ENCODE data around the gene PADI3.

Gene PADI3

DNA sequence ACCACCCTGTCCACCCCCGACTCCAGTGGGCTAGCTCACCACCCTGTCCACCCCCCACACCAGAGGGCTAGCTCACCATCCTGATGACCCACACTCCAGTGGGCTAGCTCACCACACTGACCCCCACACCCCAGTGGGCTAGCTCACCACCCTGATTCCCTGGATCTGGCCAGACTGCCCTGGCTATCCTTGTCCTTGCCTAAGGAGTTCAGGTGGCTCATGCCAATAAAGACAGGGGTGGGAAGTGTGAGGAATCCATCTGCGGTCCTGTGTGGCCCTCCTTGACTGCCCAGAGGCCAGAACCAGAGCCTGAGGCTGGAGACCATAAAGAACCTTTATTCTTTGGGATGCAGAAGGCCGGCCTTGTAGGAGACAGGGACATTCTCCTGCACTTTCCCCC lies 40.4 kb upstream of the PADI3 start:
- TF ChIP-seq, protein P1, sequence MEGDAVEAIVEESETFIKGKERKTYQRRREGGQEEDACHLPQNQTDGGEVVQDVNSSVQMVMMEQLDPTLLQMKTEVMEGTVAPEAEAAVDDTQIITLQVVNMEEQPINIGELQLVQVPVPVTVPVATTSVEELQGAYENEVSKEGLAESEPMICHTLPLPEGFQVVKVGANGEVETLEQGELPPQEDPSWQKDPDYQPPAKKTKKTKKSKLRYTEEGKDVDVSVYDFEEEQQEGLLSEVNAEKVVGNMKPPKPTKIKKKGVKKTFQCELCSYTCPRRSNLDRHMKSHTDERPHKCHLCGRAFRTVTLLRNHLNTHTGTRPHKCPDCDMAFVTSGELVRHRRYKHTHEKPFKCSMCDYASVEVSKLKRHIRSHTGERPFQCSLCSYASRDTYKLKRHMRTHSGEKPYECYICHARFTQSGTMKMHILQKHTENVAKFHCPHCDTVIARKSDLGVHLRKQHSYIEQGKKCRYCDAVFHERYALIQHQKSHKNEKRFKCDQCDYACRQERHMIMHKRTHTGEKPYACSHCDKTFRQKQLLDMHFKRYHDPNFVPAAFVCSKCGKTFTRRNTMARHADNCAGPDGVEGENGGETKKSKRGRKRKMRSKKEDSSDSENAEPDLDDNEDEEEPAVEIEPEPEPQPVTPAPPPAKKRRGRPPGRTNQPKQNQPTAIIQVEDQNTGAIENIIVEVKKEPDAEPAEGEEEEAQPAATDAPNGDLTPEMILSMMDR (IDR thresholded peaks at IDR 0.05; ENCODE audit: insufficient read depth, low read depth, low read length, missing control alignments): no peak
- no peak for DNase-seq (ENCODE audit: low read depth)
- H3K4me3 ChIP-seq (ENCODE audit: low read depth, low read length): no peak overlapping the region

DNA sequence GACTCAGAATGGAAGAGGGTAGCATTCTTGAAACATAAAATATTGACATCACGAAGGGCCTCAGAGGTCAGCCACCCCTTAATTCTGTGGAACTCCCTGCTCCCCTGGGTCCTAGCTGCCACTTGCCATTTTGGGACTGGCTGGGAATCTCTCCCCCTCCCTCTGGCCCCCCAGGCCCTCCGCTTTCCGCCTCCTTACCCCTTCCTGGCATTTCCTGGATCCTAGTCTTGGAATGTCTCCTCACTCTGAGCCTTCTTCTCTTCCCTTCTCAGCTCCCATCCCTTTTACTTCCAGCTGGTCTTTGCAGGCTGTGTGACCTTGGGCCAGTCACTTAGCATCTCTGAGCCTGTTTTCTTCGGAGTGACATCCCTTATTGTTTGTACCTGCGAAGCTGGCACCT lies 39.5 kb upstream of the PADI3 start:
- no peak overlapping the region for H3K4me3 ChIP-seq (ENCODE audit: low read depth, low read length)
- DNase-seq (ENCODE audit: low read depth): no peak
- TF ChIP-seq, protein P1 (IDR thresholded peaks at IDR 0.05; ENCODE audit: insufficient read depth, low read depth, low read length, missing control alignments): no peak

DNA sequence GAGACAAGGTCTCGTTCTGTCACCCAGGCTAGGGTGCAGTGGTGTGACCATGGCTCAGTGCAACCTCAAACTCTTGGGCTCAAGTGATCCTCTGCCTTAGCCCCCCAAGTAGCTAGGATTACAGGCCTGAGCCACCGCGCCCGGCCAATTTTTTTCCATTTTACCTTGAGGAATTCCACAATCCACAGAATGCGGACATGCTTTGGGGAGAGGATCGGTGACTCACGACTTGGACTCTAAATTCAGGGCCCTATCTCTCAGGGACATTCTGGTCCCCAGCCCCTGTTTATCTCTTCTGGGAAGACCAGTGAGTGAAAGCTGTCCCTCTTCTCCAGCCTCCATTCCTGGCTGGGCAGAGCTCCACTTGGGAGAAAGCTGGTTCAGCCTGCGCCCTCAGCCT lies 38.7 kb upstream of the PADI3 start:
- no peak overlapping the region for H3K4me3 ChIP-seq (ENCODE audit: low read depth, low read length)
- DNase-seq (ENCODE audit: low read depth): no peak
- TF ChIP-seq, protein P1 (IDR thresholded peaks at IDR 0.05; ENCODE audit: insufficient read depth, low read depth, low read length, missing control alignments): no peak

DNA sequence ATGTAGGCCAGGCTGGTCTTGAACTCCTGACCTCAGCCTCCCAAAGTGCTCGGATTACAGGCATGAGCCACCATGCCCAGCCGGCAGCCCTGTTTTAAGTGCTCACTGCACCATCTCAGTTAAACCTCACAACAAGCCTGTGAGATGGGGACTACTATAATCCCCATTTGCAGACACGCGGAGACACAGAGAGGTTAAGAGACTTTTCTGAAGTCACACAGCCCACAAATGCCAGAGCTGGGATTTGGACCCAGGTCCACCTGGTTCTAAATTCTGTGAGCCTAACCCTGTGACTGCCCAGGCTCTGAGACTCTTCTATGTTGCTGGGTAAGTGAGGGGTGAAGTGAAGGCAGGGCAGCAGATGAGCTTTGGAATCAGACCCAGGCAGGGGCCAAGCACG lies 37.5 kb upstream of the PADI3 start:
- TF ChIP-seq, protein P1 (IDR thresholded peaks at IDR 0.05; ENCODE audit: insufficient read depth, low read depth, low read length, missing control alignments): no peak
- no peak for DNase-seq (ENCODE audit: low read depth)
- no peak overlapping the region for H3K4me3 ChIP-seq (ENCODE audit: low read depth, low read length)

DNA sequence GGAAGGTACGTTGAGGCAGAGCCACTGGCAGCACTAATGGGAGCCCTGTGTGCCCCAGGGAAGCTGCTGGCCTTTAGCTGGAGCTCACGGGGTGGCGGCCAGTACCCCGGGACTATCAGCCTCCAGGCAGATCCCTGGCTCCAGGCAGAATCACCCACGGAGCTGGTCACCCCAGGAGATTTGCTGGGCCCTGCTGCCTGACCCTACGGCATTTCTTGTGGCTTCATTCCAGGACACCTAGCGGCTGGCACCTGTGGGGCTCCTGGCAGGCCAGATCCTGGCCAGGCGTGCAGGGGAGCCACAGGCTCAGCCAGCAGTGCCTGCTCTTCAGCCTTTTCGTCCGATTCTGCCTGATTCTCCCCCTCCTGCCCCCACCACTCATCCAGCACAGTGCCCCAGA lies 36.9 kb upstream of the PADI3 start:
- no peak overlapping the region for H3K4me3 ChIP-seq (ENCODE audit: low read depth, low read length)
- TF ChIP-seq, protein P1 (IDR thresholded peaks at IDR 0.05; ENCODE audit: insufficient read depth, low read depth, low read length, missing control alignments): no peak
- no peak for DNase-seq (ENCODE audit: low read depth)

DNA sequence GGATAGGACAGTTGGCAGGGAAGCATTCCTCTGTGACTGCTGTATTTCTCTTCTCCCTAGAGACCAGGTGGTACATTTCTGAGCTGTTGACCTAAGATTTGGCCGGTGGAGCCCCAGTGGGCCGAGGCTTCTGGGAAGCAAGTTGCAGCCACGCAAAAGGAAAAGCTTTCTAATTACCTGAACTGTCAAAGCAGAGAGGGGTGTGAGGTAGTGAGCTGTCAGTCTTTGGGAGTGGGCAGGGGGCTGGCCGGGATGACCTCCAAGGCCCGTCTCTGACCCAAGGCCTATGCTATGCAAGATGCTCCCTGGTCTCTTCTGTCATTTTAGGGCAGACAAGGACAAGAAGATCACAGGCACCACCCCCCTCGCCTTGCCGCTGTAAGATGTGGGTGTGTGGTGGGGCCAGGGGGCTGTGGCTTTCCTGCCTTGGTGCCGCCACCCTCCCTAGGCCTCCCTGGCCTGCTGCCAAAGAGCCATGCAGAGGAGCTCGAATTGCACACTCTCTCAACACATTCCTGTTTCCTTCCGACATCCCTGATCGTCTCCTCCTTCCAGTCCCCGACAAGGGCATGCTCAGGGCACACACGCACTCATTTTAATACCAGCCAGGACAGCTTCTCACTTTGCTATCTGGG lies 36.3 kb upstream of the PADI3 start:
- no peak for DNase-seq (ENCODE audit: low read depth)
- TF ChIP-seq, protein P1 (IDR thresholded peaks at IDR 0.05; ENCODE audit: insufficient read depth, low read depth, low read length, missing control alignments): no peak
- H3K4me3 ChIP-seq (ENCODE audit: low read depth, low read length): no peak overlapping the region

DNA sequence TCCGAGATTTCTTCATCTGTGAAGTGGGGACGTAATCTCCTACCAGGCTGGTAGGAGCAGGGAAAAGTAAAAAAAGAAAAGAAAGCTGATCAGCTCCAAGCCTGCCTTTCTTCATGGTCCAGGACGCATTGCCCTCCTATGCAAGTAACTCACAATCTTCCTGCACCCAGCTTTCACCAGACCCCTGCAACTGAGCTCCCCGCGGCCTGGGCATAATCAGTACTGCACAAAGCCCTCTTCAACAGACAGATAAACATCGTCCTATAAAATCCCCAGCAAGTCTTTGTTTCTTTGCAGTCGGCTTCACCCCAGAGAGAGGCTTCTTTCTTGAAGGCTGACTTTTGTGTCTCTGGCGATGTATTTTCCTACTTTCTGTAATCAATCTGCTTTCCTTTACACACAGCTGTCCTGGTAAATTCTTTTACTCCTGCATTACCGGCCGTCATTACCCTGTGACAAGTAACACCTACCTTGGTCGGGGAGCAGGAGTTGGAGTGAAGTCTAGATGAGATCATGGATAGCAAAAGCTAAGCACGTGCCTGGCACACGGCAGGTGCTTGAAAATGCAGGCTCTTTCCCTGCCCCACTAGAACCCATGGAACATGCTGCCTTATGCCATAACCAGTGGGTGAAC lies 35.6 kb upstream of the PADI3 start:
- no peak overlapping the region for H3K4me3 ChIP-seq (ENCODE audit: low read depth, low read length)
- no peak for DNase-seq (ENCODE audit: low read depth)
- TF ChIP-seq, protein P1 (IDR thresholded peaks at IDR 0.05; ENCODE audit: insufficient read depth, low read depth, low read length, missing control alignments): no peak

Data from GM12865 (cell line).